Neural crest cell (in vitro differentiated cells): ENCODE results near the gene CMIP. TPM values are rescaled to one million over a fixed set of nuclear protein-coding genes. Genes with fewer than 3 reads are reported as not detected.

Source experiments
- DNase-seq: peaks from one replicate; pipeline ENCODE4 v3.0.0; 2021; ENCODE audit warnings: low read depth, mixed read lengths, low spot score
- H3K27ac Mint-ChIP-seq: one replicate; pipeline ENCODE4 v1.8.0; 2021; ENCODE audit warnings: mild to moderate bottlenecking, mixed read lengths; ENCODE audit not compliant: unreplicated experiment
- H3K27me3 Mint-ChIP-seq: 2 replicates; pipeline ENCODE4 v1.8.0; 2021; ENCODE audit warnings: low read depth, mild to moderate bottlenecking, mixed read lengths
- H3K36me3 Mint-ChIP-seq: 2 replicates; pipeline ENCODE4 v1.8.0; 2021; ENCODE audit warnings: low read depth, mild to moderate bottlenecking, mixed read lengths
- H3K4me1 Mint-ChIP-seq: 2 replicates; pipeline ENCODE4 v1.8.0; 2021; ENCODE audit warnings: mixed read lengths
- H3K4me3 Mint-ChIP-seq: one replicate; pipeline ENCODE4 v1.8.0; 2021; ENCODE audit warnings: mild to moderate bottlenecking, mixed read lengths
- H3K9me3 Mint-ChIP-seq: 2 replicates; pipeline ENCODE4 v1.8.0; 2021; ENCODE audit warnings: mixed read lengths
- CTCF ChIP-seq: fragments of 200-600 bp; sonication (generic); conservative IDR thresholded peaks from 2 replicates; pipeline ENCODE4 v1.5.0; 2021; ENCODE audit warnings: antibody characterized with exemption, mild to moderate bottlenecking
- total RNA-seq: library from RNA; stranded (reverse); gene quantifications from 2 replicates; pipeline ENCODE4 v1.2.1, GENCODE V29; 2021

Gene CMIP
- total RNA-seq, 1 donor from 2014 or later, result 41.2 TPM

GRCh38 chr16:81517150-81517499, 72.5 kb downstream of the CMIP start:
- H3K27ac Mint-ChIP-seq, result no peak overlapping the region
- no peak for DNase-seq
- peaks cover 6% of the 10 kb centered on the region for H3K36me3 Mint-ChIP-seq
- TF ChIP-seq CTCF, result no peak
- H3K4me1 Mint-ChIP-seq, result peaks cover 42% of the 10 kb centered on the region
- H3K4me3 Mint-ChIP-seq, result no peak overlapping the region
- H3K27me3 Mint-ChIP-seq, result no peaks in the 10 kb centered on the region
- H3K9me3 Mint-ChIP-seq, result no peaks in the 10 kb centered on the region

- no peak for TF ChIP-seq CTCF
- peaks cover 6% of the 10 kb centered on the region for H3K36me3 Mint-ChIP-seq
Measured at GRCh38 chr16:81517629-81518438, 73.2 kb downstream of the CMIP start.

GRCh38 chr16:81518439-81518757, 73.8 kb downstream of the CMIP start:
- DNase-seq, result no peak
- Mint-ChIP-seq H3K36me3 (peaks cover 6% of the 10 kb centered on the region), H3K9me3 (no peaks in the 10 kb centered on the region), H3K27ac (no peak overlapping the region), H3K4me1 (peaks cover 35% of the 10 kb centered on the region), H3K4me3 (no peak overlapping the region), H3K27me3 (no peaks in the 10 kb centered on the region)
- no peak for TF ChIP-seq CTCF

More at GRCh38 chr16:81517629-81518438, 73.2 kb downstream of the CMIP start:
- Mint-ChIP-seq H3K27me3 (no peaks in the 10 kb centered on the region), H3K4me3 (no peak overlapping the region), H3K27ac (no peak overlapping the region), H3K9me3 (no peaks in the 10 kb centered on the region), H3K4me1 (peaks cover 41% of the 10 kb centered on the region)
- DNase-seq, result no peak

DNA sequence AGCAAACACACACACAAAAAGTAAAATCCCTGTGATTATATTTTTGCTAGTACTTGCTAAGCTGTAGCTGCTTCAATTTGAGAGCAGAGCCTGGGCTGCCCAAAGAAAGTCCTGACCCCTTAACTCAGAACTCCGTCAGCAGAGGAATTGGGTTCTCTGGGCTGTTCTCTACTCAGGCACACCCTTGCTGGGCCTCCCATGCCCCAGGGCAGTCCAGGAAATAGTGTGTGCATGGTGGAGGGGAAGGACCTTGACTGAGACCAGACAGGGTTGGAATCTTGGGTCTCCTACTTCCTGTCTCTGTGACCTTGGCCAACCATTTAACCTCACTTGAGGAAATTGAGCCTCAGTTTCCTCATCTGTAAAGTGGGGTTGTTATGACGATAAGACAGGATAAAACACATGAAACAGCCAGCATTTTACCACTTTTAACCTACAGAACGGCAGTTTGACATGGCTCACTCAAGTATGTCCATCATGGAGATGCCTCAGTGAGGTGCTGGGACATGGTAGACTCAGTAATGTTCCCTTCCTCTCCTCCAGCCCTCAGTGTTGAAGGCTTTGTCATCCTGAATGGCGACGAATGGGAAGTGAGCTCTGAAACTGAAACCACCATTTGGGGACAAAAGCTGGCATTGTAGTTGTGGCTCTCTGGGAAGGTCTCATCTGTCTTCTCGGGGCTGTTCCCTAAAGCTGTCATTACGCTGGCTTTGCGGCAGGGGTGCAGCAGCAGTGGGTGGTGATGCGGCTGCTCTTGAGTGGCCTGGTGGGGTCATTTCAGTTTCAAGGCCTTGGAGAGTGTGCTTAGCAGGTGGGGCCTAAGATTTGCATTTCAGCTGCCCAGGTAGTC, 74.9 kb downstream of the CMIP start:
- TF ChIP-seq CTCF, result no peak
- H3K36me3 Mint-ChIP-seq, result peaks cover 6% of the 10 kb centered on the region
- no peaks in the 10 kb centered on the region for H3K27me3 Mint-ChIP-seq
- peaks cover 27% of the 10 kb centered on the region for H3K4me1 Mint-ChIP-seq
- no peak for DNase-seq
- no peaks in the 10 kb centered on the region for H3K9me3 Mint-ChIP-seq
- H3K27ac Mint-ChIP-seq, result no peak overlapping the region
- H3K4me3 Mint-ChIP-seq, result no peak overlapping the region

DNA sequence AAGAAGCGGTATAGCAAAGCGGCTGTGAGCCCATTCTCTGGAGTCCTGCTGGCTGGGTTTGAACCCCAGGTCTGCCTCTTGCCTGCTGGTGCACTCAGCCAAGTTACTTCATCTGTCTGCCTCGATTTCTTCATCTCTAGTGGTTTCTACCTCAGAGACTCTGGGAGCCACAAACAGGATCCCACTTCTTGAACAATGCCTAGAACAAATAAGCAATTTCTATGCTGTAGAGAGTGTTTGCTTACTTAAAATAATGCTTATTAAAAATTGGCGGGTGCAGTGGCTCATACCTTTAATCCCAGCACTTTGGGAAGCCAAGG, 75.5 kb downstream of the CMIP start:
- DNase-seq, result no peak
- Mint-ChIP-seq H3K9me3 (no peaks in the 10 kb centered on the region), H3K36me3 (peaks cover 6% of the 10 kb centered on the region), H3K4me3 (no peak overlapping the region), H3K27me3 (no peaks in the 10 kb centered on the region), H3K27ac (no peak overlapping the region), H3K4me1 (peaks cover 27% of the 10 kb centered on the region)
- no peak for TF ChIP-seq CTCF
